Left lung (tissue), 10 donors: ENCODE measurements around the gene HTR4. TPM values are rescaled to one million over a fixed set of nuclear protein-coding genes. Genes with fewer than 3 reads are reported as not detected.

Source experiments
- ATAC-seq: fragments of 200-7000 bp; cut with Tn5 transposase; one replicate; pipeline ENCODE4 v1.9.1; 2020; ENCODE audit warnings: moderate library complexity
- DNase-seq, 4 donors: peaks; one replicate each; pipeline ENCODE4 v3.0.0-alpha.2; 2013 to 2020
- H3K27ac ChIP-seq, 2 donors: fragments of 200-600 bp; sonication (generic) in 1 of 2; one replicate each; pipeline versions ENCODE4 v1.5.0 to v1.8.0; 2020 to 2021
- H3K27me3 ChIP-seq, 2 donors: fragments of 200-600 bp; sonication (generic) in 1 of 2; one replicate each; pipeline versions ENCODE4 v1.5.0 to v1.8.0; 2020 to 2021
- H3K36me3 ChIP-seq, 2 donors: fragments of 200-600 bp; sonication (generic) in 1 of 2; one replicate each; pipeline versions ENCODE4 v1.5.0 to v1.8.0; 2020 to 2021
- H3K4me1 ChIP-seq, 2 donors: fragments of 200-600 bp; one replicate each; pipeline ENCODE4 v1.8.0; 2021
- H3K4me3 ChIP-seq, 2 donors: fragments of 200-600 bp; sonication (generic) in 1 of 2; one replicate each; pipeline versions ENCODE4 v1.5.0 to v1.8.0; 2020 to 2021; ENCODE audit warnings: mild to moderate bottlenecking in 1 of 2
- H3K9me3 ChIP-seq, 2 donors: fragments of 200-600 bp; sonication (generic) in 1 of 2; one replicate each; pipeline versions ENCODE4 v1.5.0 to v1.8.0; 2020 to 2021
- CTCF ChIP-seq, 2 donors: fragments of 200-600 bp; sonication (generic) in 1 of 2; IDR thresholded peaks; one replicate each; pipeline versions ENCODE4 v1.5.0 to v1.8.0; 2021; ENCODE audit warnings: antibody characterized with exemption in 2 of 2
- intact Hi-C, 2 donors: fragments of 100-400 bp; cut with DNase I; formaldehyde crosslinking; loops; one replicate each; pipeline versions ENCODE4 v1.11.2 to v1.14.2; 2022
- polyA plus RNA-seq, 6 donors: library from polyadenylated mRNA; unstranded; fragments of 120-200 nt; gene quantifications; one replicate each; pipeline ENCODE4 v1.2.1, GENCODE V29; 2013; ENCODE audit not compliant: insufficient read length in 6 of 6
- total RNA-seq, 2 donors: library from RNA; stranded (reverse); fragmentation: NEBNext Ultra II Directional; extraction: Animal tissue kit (Norgen Biotek cat#: 25700); gene quantifications; one replicate each; pipeline ENCODE4 v1.2.1, GENCODE V29; 2021
- donor health status: DM: no; HTN: yes; CAD: no.
- donor health status: DM: no; HTN: no; CAD: no.

HTR4 gene
- total and polyA plus RNA-seq, 8 donors, result 0.38 to 1.5 (median 0.76) TPM; not detected in 2

GRCh38 chr5:148561801-148562311, 92.5 kb downstream of the HTR4 start:
- no peaks in the 10 kb centered on the region for H3K27me3 ChIP-seq
- no peaks in the 10 kb centered on the region for H3K36me3 ChIP-seq
- intact Hi-C loops, result no loop called here
- H3K9me3 ChIP-seq, result no peaks in the 10 kb centered on the region
- ATAC-seq (peak; percentile 85), DNase-seq (peak in 2 of 4 donors; percentile 28 to 53)
- no peak overlapping the region for H3K27ac ChIP-seq
- no peak overlapping the region for H3K4me3 ChIP-seq
- TF ChIP-seq CTCF (IDR thresholded peaks at IDR 0.05), result no peak
- peaks cover 0 to 5% of the 10 kb centered on the region in 2 donors for H3K4me1 ChIP-seq

- no peak for TF ChIP-seq CTCF (IDR thresholded peaks at IDR 0.05)
- Histone ChIP-seq H3K4me1 (peaks cover 0 to 5% of the 10 kb centered on the region in 2 donors), H3K27me3 (no peaks in the 10 kb centered on the region), H3K4me3 (no peak overlapping the region), H3K27ac (no peak overlapping the region), H3K36me3 (no peaks in the 10 kb centered on the region), H3K9me3 (no peaks in the 10 kb centered on the region)
- DNase-seq, result no peak
- intact Hi-C loops, result no loop called here
- ATAC-seq, result no peak
Measured at GRCh38 chr5:148559461-148559860, 94.9 kb downstream of the HTR4 start.

- DNase-seq, result no peak
- TF ChIP-seq CTCF (IDR thresholded peaks at IDR 0.05), result no peak
- H3K4me1 ChIP-seq, result peaks cover 0 to 5% of the 10 kb centered on the region in 2 donors
Measured at GRCh38 chr5:148558892-148559291, 95.4 kb downstream of the HTR4 start.

GRCh38 chr5:148556835-148557234, 97.5 kb downstream of the HTR4 start:
- ATAC-seq (no peak), DNase-seq (no peak)
- intact Hi-C loops, result no loop called here
- Histone ChIP-seq H3K4me1 (peaks cover 0 to 5% of the 10 kb centered on the region in 2 donors), H3K27me3 (no peaks in the 10 kb centered on the region), H3K9me3 (no peaks in the 10 kb centered on the region), H3K4me3 (no peak overlapping the region), H3K27ac (no peak overlapping the region), H3K36me3 (no peaks in the 10 kb centered on the region)
- TF ChIP-seq CTCF (IDR thresholded peaks at IDR 0.05), result no peak

More at GRCh38 chr5:148558892-148559291, 95.4 kb downstream of the HTR4 start:
- intact Hi-C loops, result no loop called here
- Histone ChIP-seq H3K9me3 (no peaks in the 10 kb centered on the region), H3K36me3 (no peaks in the 10 kb centered on the region), H3K27me3 (no peaks in the 10 kb centered on the region), H3K4me3 (no peak overlapping the region), H3K27ac (no peak overlapping the region)
- peak; percentile 47 for ATAC-seq

GRCh38 chr5:148554621-148555020, 99.7 kb downstream of the HTR4 start:
- H3K4me3 ChIP-seq, result no peak overlapping the region
- ATAC-seq (no peak), DNase-seq (no peak)
- H3K27ac ChIP-seq, result no peak overlapping the region
- H3K9me3 ChIP-seq, result no peaks in the 10 kb centered on the region
- no peaks in the 10 kb centered on the region for H3K4me1 ChIP-seq
- H3K27me3 ChIP-seq, result no peaks in the 10 kb centered on the region
- intact Hi-C loops, result no loop called here
- no peak for TF ChIP-seq CTCF (IDR thresholded peaks at IDR 0.05)
- H3K36me3 ChIP-seq, result no peaks in the 10 kb centered on the region
